K562 (cell line): ENCODE measurements around the gene PAX8. TPM values are rescaled to one million over a fixed set of nuclear protein-coding genes. Genes with fewer than 3 reads are reported as not detected.

ENCODE experiments used
- ARHGAP35 ChIP-seq: fragments of 450-650 bp; IDR thresholded peaks from 2 replicates; pipeline ENCODE4 v1.6.1; 2018; ENCODE audit not compliant: partially characterized antibody
- BHLHE40 ChIP-seq: IDR thresholded peaks from 2 replicates; pipeline ENCODE4 v1.6.1; 2011; ENCODE audit warnings: low read length, improper control_type of control experiment
- CBX8 ChIP-seq: fragments of 200-600 bp; sonication (generic); IDR thresholded peaks from 2 replicates; pipeline ENCODE4 v1.6.1; 2012; ENCODE audit warnings: borderline replicate concordance, mixed run types, low read depth, mild to moderate bottlenecking, moderate library complexity, mixed read lengths, low read length, control low read depth, inconsistent platforms; ENCODE audit not compliant: poor library complexity, severe bottlenecking; ENCODE audit errors: extremely low read depth
- GTF2F1 ChIP-seq: IDR thresholded peaks from 2 replicates; pipeline ENCODE4 v1.6.1; 2011; ENCODE audit warnings: low read depth, low read length, improper control_type of control experiment
- HDAC2 ChIP-seq: fragments of 450-650 bp; IDR thresholded peaks from 2 replicates; pipeline ENCODE4 v1.6.1; 2016; ENCODE audit warnings: mild to moderate bottlenecking
- MTA2 ChIP-seq: fragments of 450-650 bp; IDR thresholded peaks from 2 replicates; pipeline ENCODE4 v1.6.1; 2016; ENCODE audit warnings: low read depth
- MTA3 ChIP-seq: fragments of 450-650 bp; formaldehyde crosslinking; IDR thresholded peaks from 2 replicates; pipeline ENCODE4 v1.6.1; 2017; ENCODE audit warnings: mild to moderate bottlenecking, borderline replicate concordance
- ZNF347 ChIP-seq: fragments of 450-650 bp; formaldehyde crosslinking; IDR thresholded peaks from 2 replicates; pipeline ENCODE4 v1.4.0; 2020; ENCODE audit warnings: low read depth, mild to moderate bottlenecking, moderate library complexity
- polyA plus RNA-seq, 8 experiments: library from polyadenylated mRNA; depleted of rRNA in 4 of 8; stranded (reverse) in 5 of 8; unstranded in 3 of 8; fragments of >200 nt; fragmentation: Nextera tagmentation in 2 of 8; fragmentation: Illumina TruSeq in 1 of 8; extraction: Ambion mirVana in 2 of 8; extraction: Trizol in 1 of 8; gene quantifications; 2 replicates each; pipeline versions ENCODE4 v1.2.1 to v1.2.3, GENCODE V29; 2011 to 2014; ENCODE audit warnings: inconsistent platforms in 1 of 8, missing spikeins in 1 of 8
- total RNA-seq, 7 experiments: library from RNA; depleted of rRNA in 6 of 7; stranded (reverse); fragments of >200 nt in 6 of 7; fragmentation: Illumina TruSeq in 2 of 7; extraction: Trizol in 2 of 7; gene quantifications; 2 replicates each; pipeline versions ENCODE4 v1.2.1 to v1.2.3, GENCODE V29; 2011 to 2021; ENCODE audit warnings: low replicate concordance in 1 of 7
- TF ChIP-seq, protein P1 (sequence below): fragments of 450-650 bp; IDR thresholded peaks from 2 replicates; pipeline ENCODE4 v1.6.1; 2017; ENCODE audit warnings: antibody characterized with exemption, mild to moderate bottlenecking
- TF ChIP-seq, protein P2 (sequence below): fragments of 250-450 bp; sonication (Bioruptor Pico); IDR thresholded peaks from 2 replicates; pipeline ENCODE4 v1.4.0; 2020
- TF ChIP-seq, protein P3 (sequence below), 2 experiments: IDR thresholded peaks; 2 replicates each; pipeline ENCODE4 v1.6.1; 2011; ENCODE audit warnings: borderline replicate concordance in 1 of 2, control low read depth in 1 of 2, low read depth in 1 of 2, low read length in 1 of 2, mild to moderate bottlenecking in 1 of 2, mixed read lengths in 1 of 2, moderate library complexity in 1 of 2; ENCODE audit not compliant: insufficient read depth in 1 of 2, insufficient read length in 1 of 2, poor library complexity in 1 of 2, severe bottlenecking in 1 of 2; ENCODE audit errors: extremely low read depth in 1 of 2
- TF ChIP-seq, protein P4 (sequence below): fragments of 250-450 bp; sonication (Bioruptor Pico); IDR thresholded peaks from 2 replicates; pipeline ENCODE4 v1.5.0; 2020; ENCODE audit warnings: mild to moderate bottlenecking, borderline replicate concordance
- TF ChIP-seq, protein P5 (sequence below), 2 experiments: fragments of 450-650 bp in 1 of 2; sonication (generic) in 1 of 2; formaldehyde crosslinking in 1 of 2; IDR thresholded peaks in 1 of 2; conservative IDR thresholded peaks in 1 of 2; 2 replicates each; pipeline versions ENCODE4 v1.6.1 to v1.8.1; 2016 to 2023; ENCODE audit warnings: mild to moderate bottlenecking in 2 of 2, moderate library complexity in 2 of 2, inconsistent platforms in 1 of 2, missing genetic modification reagents in 1 of 2

Gene PAX8
- total and polyA plus RNA-seq, 9 of the 15 experiments (the other 6 are each of a cell fraction or from before 2014, with no cell fraction given) = 0.13 to 2.1 (median 0.51) TPM

DNA sequence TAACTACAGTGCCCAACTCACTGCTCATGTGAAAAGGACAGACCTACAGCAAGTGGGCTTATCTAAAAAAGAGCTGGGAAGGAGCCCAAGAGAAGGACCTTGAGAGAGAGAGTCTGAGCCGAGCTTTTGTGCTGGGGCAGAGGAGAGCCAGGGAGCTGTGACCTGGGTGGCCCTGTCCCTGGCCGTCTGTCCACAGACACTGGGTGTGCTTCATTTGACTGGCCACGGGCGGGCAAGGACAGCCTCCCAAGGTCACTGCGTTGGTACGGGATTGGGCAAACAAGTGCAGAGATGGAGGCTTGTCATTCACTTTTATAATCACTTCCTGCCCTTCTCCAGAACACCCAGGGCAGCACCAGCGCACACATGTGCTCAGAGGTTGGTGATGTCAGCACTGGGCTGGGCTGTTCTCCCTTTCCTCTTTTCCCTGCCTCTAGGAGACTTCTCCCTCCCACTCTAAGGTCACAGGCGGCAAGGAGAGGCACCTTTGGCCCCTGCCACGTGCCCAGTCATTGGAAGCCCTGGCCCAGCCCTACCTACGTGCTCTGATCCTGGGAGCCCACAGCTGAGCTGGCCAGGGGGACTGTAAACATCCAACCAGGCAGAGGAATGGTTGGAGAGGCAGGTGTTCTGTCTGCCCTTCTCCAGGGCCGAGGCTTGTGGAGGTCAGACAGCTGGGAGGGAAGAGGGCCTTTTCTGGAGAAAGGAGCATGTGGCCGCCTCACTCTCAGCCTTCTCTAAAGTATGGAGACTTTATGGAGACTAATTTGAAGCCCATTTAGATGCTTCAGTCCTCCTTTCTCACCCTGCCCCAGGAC is 111.4 kb downstream of the PAX8 start (continued):
- TF ChIP-seq, protein P1, sequence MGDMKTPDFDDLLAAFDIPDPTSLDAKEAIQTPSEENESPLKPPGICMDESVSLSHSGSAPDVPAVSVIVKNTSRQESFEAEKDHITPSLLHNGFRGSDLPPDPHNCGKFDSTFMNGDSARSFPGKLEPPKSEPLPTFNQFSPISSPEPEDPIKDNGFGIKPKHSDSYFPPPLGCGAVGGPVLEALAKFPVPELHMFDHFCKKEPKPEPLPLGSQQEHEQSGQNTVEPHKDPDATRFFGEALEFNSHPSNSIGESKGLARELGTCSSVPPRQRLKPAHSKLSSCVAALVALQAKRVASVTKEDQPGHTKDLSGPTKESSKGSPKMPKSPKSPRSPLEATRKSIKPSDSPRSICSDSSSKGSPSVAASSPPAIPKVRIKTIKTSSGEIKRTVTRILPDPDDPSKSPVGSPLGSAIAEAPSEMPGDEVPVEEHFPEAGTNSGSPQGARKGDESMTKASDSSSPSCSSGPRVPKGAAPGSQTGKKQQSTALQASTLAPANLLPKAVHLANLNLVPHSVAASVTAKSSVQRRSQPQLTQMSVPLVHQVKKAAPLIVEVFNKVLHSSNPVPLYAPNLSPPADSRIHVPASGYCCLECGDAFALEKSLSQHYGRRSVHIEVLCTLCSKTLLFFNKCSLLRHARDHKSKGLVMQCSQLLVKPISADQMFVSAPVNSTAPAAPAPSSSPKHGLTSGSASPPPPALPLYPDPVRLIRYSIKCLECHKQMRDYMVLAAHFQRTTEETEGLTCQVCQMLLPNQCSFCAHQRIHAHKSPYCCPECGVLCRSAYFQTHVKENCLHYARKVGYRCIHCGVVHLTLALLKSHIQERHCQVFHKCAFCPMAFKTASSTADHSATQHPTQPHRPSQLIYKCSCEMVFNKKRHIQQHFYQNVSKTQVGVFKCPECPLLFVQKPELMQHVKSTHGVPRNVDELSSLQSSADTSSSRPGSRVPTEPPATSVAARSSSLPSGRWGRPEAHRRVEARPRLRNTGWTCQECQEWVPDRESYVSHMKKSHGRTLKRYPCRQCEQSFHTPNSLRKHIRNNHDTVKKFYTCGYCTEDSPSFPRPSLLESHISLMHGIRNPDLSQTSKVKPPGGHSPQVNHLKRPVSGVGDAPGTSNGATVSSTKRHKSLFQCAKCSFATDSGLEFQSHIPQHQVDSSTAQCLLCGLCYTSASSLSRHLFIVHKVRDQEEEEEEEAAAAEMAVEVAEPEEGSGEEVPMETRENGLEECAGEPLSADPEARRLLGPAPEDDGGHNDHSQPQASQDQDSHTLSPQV = 0 out of 2 replicates have a peak, but pooled peaks have one; percentile 14
- TF ChIP-seq MTA2 = no peak
- peak; percentile 38; the same call in 1 of the 2 replicates for TF ChIP-seq BHLHE40
- TF ChIP-seq, protein P2, sequence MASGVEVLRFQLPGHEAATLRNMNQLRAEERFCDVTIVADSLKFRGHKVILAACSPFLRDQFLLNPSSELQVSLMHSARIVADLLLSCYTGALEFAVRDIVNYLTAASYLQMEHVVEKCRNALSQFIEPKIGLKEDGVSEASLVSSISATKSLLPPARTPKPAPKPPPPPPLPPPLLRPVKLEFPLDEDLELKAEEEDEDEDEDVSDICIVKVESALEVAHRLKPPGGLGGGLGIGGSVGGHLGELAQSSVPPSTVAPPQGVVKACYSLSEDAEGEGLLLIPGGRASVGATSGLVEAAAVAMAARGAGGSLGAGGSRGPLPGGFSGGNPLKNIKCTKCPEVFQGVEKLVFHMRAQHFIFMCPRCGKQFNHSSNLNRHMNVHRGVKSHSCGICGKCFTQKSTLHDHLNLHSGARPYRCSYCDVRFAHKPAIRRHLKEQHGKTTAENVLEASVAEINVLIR (CRISPR knock-in tag) = no peak
- TF ChIP-seq MTA3 = no peak
- no peak for TF ChIP-seq CBX8
- no peak for TF ChIP-seq HDAC2
- TF ChIP-seq, protein P3, sequence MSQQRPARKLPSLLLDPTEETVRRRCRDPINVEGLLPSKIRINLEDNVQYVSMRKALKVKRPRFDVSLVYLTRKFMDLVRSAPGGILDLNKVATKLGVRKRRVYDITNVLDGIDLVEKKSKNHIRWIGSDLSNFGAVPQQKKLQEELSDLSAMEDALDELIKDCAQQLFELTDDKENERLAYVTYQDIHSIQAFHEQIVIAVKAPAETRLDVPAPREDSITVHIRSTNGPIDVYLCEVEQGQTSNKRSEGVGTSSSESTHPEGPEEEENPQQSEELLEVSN (IDR thresholded peaks at IDR 0.05; ENCODE audit: borderline replicate concordance in 1 of 2, extremely low read depth in 1 of 2, insufficient read depth in 1 of 2, insufficient read length in 1 of 2, low read depth in 1 of 2, low read length in 1 of 2, poor library complexity in 1 of 2, severe bottlenecking in 1 of 2) = peak in 1 of 2 experiments; percentile 60
- TF ChIP-seq ARHGAP35 = no peak
- no peak for TF ChIP-seq ZNF347 (CRISPR knock-in tag)
- TF ChIP-seq, protein P4, sequence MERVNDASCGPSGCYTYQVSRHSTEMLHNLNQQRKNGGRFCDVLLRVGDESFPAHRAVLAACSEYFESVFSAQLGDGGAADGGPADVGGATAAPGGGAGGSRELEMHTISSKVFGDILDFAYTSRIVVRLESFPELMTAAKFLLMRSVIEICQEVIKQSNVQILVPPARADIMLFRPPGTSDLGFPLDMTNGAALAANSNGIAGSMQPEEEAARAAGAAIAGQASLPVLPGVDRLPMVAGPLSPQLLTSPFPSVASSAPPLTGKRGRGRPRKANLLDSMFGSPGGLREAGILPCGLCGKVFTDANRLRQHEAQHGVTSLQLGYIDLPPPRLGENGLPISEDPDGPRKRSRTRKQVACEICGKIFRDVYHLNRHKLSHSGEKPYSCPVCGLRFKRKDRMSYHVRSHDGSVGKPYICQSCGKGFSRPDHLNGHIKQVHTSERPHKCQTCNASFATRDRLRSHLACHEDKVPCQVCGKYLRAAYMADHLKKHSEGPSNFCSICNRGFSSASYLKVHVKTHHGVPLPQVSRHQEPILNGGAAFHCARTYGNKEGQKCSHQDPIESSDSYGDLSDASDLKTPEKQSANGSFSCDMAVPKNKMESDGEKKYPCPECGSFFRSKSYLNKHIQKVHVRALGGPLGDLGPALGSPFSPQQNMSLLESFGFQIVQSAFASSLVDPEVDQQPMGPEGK (CRISPR knock-in tag) = no peak
- TF ChIP-seq GTF2F1 = no peak
- TF ChIP-seq, protein P5, sequence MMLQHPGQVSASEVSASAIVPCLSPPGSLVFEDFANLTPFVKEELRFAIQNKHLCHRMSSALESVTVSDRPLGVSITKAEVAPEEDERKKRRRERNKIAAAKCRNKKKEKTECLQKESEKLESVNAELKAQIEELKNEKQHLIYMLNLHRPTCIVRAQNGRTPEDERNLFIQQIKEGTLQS (IDR thresholded peaks at IDR 0.05) = peak; percentile 15; the same call in 1 of the 2 replicates
- TF ChIP-seq, protein P5 (CRISPR knock-in tag; conservative IDR thresholded peaks at IDR 0.05) = no peak
